Naive thymus-derived CD4-positive, alpha-beta T cell (primary cell): Measurements from ENCODE around the gene XYLB. TPM values are rescaled to one million over a fixed set of nuclear protein-coding genes. Genes with fewer than 3 reads are reported as not detected.
"Not testable (repeated sequence)": the region's sequence is repeated elsewhere in the genome, so short reads cannot be mapped to it uniquely, and the experiment has no call there.

Source experiments
- ATAC-seq: fragments of 150-1000 bp; cut with Tn5 transposase; 2 replicates; pipeline ENCODE4 v1.10.0; 2021; ENCODE audit warnings: mild to moderate bottlenecking, moderate library complexity
- CTCF ChIA-PET: fragments of 350-600 bp; sonication (Branson Sonifier 250); formaldehyde crosslinking; loops from one replicate; lab custom pipeline; 2021; ENCODE audit warnings: antibody characterized with exemption; lab: Charles Lee
- POLR2A ChIA-PET: fragments of 350-600 bp; sonication (Branson Sonifier 250); formaldehyde crosslinking; loops from one replicate; lab custom pipeline; 2021; ENCODE audit warnings: antibody characterized with exemption, inconsistent platforms; lab: Charles Lee
- DNase-seq, 9 donors: peaks; one replicate each; pipeline versions ENCODE4 v3.0.0 to v3.0.0-alpha.2; 2020 to 2022; ENCODE audit warnings: mixed read lengths in 1 of 9
- H3K27ac ChIP-seq: one replicate; pipeline ENCODE4 v1.7.0; 2013; ENCODE audit warnings: mild to moderate bottlenecking, low read depth, low read length, moderate library complexity
- H3K27me3 ChIP-seq, 2 donors: one replicate each; pipeline ENCODE4 v1.7.0; 2013; ENCODE audit warnings: low read length in 2 of 2, mild to moderate bottlenecking in 2 of 2, moderate library complexity in 2 of 2; ENCODE audit not compliant: control insufficient read depth in 2 of 2, insufficient read depth in 2 of 2
- H3K36me3 ChIP-seq, 3 experiments: 1 replicate in 2 of 3; 2 replicates in 1 of 3; pipeline ENCODE4 v1.7.0; 2013; ENCODE audit warnings: low read length in 3 of 3, mild to moderate bottlenecking in 3 of 3, moderate library complexity in 1 of 3; ENCODE audit not compliant: insufficient read depth in 3 of 3, control insufficient read depth in 2 of 3
- H3K4me1 ChIP-seq, 2 donors: one replicate each; pipeline ENCODE4 v1.7.0; 2013; ENCODE audit warnings: low read length in 2 of 2, mild to moderate bottlenecking in 2 of 2, moderate library complexity in 1 of 2; ENCODE audit not compliant: control insufficient read depth in 2 of 2, insufficient read depth in 2 of 2
- H3K4me3 ChIP-seq: 2 replicates; pipeline ENCODE4 v1.7.0; 2013; ENCODE audit warnings: mild to moderate bottlenecking, low read length
- H3K9me3 ChIP-seq, 3 experiments: 1 replicate in 2 of 3; 2 replicates in 1 of 3; pipeline ENCODE4 v1.7.0; 2013; ENCODE audit warnings: low read length in 3 of 3; ENCODE audit not compliant: control insufficient read depth in 2 of 3
- H3K27ac Mint-ChIP-seq, 9 donors: one replicate each; pipeline ENCODE4 v1.8.0; 2020 to 2022; ENCODE audit warnings: mixed read lengths in 9 of 9, mild to moderate bottlenecking in 8 of 9, moderate library complexity in 5 of 9, inconsistent platforms in 2 of 9
- H3K27me3 Mint-ChIP-seq, 5 donors: one replicate each; pipeline ENCODE4 v1.8.0; 2021 to 2022; ENCODE audit warnings: mixed read lengths in 5 of 5, mild to moderate bottlenecking in 1 of 5
- H3K36me3 Mint-ChIP-seq, 5 donors: one replicate each; pipeline ENCODE4 v1.8.0; 2020 to 2022; ENCODE audit warnings: mixed read lengths in 5 of 5, mild to moderate bottlenecking in 3 of 5, inconsistent platforms in 1 of 5
- H3K4me1 Mint-ChIP-seq, 7 donors: one replicate each; pipeline ENCODE4 v1.8.0; 2020 to 2022; ENCODE audit warnings: mixed read lengths in 7 of 7, mild to moderate bottlenecking in 3 of 7, inconsistent platforms in 1 of 7
- H3K4me3 Mint-ChIP-seq, 10 donors: one replicate each; pipeline ENCODE4 v1.8.0; 2020 to 2022; ENCODE audit warnings: mild to moderate bottlenecking in 10 of 10, mixed read lengths in 10 of 10, moderate library complexity in 6 of 10, inconsistent platforms in 2 of 10
- H3K9me3 Mint-ChIP-seq, 11 donors: one replicate each; pipeline ENCODE4 v1.8.0; 2020 to 2022; ENCODE audit warnings: mixed read lengths in 11 of 11, mild to moderate bottlenecking in 4 of 11, inconsistent platforms in 1 of 11, moderate library complexity in 1 of 11
- intact Hi-C, 2 donors: fragments of 100-400 bp; cut with micrococcal nuclease; formaldehyde crosslinking; loops; one replicate each; pipeline ENCODE4 v1.15.1; 2023
- polyA plus RNA-seq, 2 donors: library from polyadenylated mRNA; unstranded; fragments of 300-500 nt; fragmentation: Illumina TruSeq; gene quantifications; one replicate each; pipeline ENCODE4 v1.2.3, GENCODE V29; 2021
- total RNA-seq, 6 experiments: library from RNA in 5 of 6; stranded (reverse) in 5 of 6; gene quantifications; 1 replicate in 5 of 6; 2 replicates in 1 of 6; pipeline ENCODE4 v1.2.3 and lab custom pipeline; 2021 to 2026

Gene XYLB
- total and polyA plus RNA-seq, 7 experiments from 2014 or later = 0.37 to 6.7 (median 2.0) TPM

- Mint-ChIP-seq H3K27ac (no peak overlapping the region), H3K4me3 (no peak overlapping the region), H3K27me3 (no peaks in the 10 kb centered on the region), H3K36me3 (peaks cover 0 to 35% (median 24%) of the 10 kb centered on the region in 5 donors), H3K4me1 (no peaks in the 10 kb centered on the region), H3K9me3 (peaks cover 0 to 2% (median 0%) of the 10 kb centered on the region in 11 donors)
- no peaks in the 10 kb centered on the region for H3K27me3 ChIP-seq
- no peaks in the 10 kb centered on the region for H3K4me1 ChIP-seq
- intact Hi-C loops = no loop called here
- H3K9me3 ChIP-seq = no peaks in the 10 kb centered on the region
- DNase-seq (no peak), ATAC-seq (no peak)
- POLR2A ChIA-PET = no interaction called here
- CTCF ChIA-PET = no interaction called here
- H3K27ac ChIP-seq = no peak overlapping the region
- H3K36me3 ChIP-seq = no peaks in the 10 kb centered on the region
- H3K4me3 ChIP-seq = no peak overlapping the region
These were observed 50.7 kb downstream of the XYLB start for GRCh38 chr3:38397320-38397719.

- Mint-ChIP-seq H3K27ac (peak overlapping the region in 1 of 9 donors; percentile 31), H3K4me1 (no peaks in the 10 kb centered on the region), H3K36me3 (peaks cover 4 to 35% (median 30%) of the 10 kb centered on the region in 5 donors), H3K27me3 (no peaks in the 10 kb centered on the region), H3K9me3 (peaks cover 0 to 4% (median 0%) of the 10 kb centered on the region in 11 donors), H3K4me3 (no peak overlapping the region)
- Histone ChIP-seq H3K4me3 (no peak overlapping the region), H3K4me1 (no peaks in the 10 kb centered on the region), H3K27ac (no peak overlapping the region), H3K9me3 (no peaks in the 10 kb centered on the region), H3K27me3 (no peaks in the 10 kb centered on the region), H3K36me3 (no peaks in the 10 kb centered on the region)
- ATAC-seq = no peak
- ChIA-PET CTCF (no interaction called here), POLR2A (no interaction called here)
- DNase-seq = no peak
- intact Hi-C loops = no loop called here
These were observed 54.8 kb downstream of the XYLB start for GRCh38 chr3:38401246-38401962.

GRCh38 chr3:38404286-38404685, 57.7 kb downstream of the XYLB start:
- no peaks in the 10 kb centered on the region for H3K27me3 ChIP-seq
- ChIA-PET POLR2A (no interaction called here), CTCF (interaction anchor here (0.6 kb wide), 1 partner anchor 428 kb away, joined by 5 read pairs; no protein-coding TSS in a partner anchor)
- Mint-ChIP-seq H3K9me3 (peaks cover 0 to 4% (median 0%) of the 10 kb centered on the region in 11 donors), H3K4me3 (no peak overlapping the region), H3K36me3 (peaks cover 0 to 19% (median 15%) of the 10 kb centered on the region in 5 donors), H3K27me3 (no peaks in the 10 kb centered on the region), H3K4me1 (no peaks in the 10 kb centered on the region), H3K27ac (no peak overlapping the region)
- H3K9me3 ChIP-seq = no peaks in the 10 kb centered on the region
- H3K27ac ChIP-seq = no peak overlapping the region
- intact Hi-C loops = no loop called here
- no peak overlapping the region for H3K4me3 ChIP-seq
- H3K4me1 ChIP-seq = no peaks in the 10 kb centered on the region
- DNase-seq (no peak), ATAC-seq (no peak)
- H3K36me3 ChIP-seq = no peaks in the 10 kb centered on the region

- CTCF ChIA-PET = no interaction called here
- intact Hi-C loops = no loop called here
- H3K4me3 Mint-ChIP-seq = no peak overlapping the region
- no peaks in the 10 kb centered on the region for H3K9me3 ChIP-seq
- no peaks in the 10 kb centered on the region for H3K4me1 ChIP-seq
- H3K9me3 Mint-ChIP-seq = peaks cover 0 to 6% (median 0%) of the 10 kb centered on the region in 11 donors
- no peaks in the 10 kb centered on the region for H3K27me3 ChIP-seq
- POLR2A ChIA-PET = no interaction called here
- no peak overlapping the region for H3K27ac Mint-ChIP-seq
- H3K4me3 ChIP-seq = no peak overlapping the region
- peaks cover 0 to 1% (median 0%) of the 10 kb centered on the region in 7 donors for H3K4me1 Mint-ChIP-seq
- H3K27ac ChIP-seq = no peak overlapping the region
- H3K27me3 Mint-ChIP-seq = peaks cover 0 to 5% (median 0%) of the 10 kb centered on the region in 5 donors
- DNase-seq (no peak), ATAC-seq (no peak)
- peaks cover 0 to 14% (median 0%) of the 10 kb centered on the region in 5 donors for H3K36me3 Mint-ChIP-seq
- no peaks in the 10 kb centered on the region for H3K36me3 ChIP-seq
These were observed 65.0 kb downstream of the XYLB start for GRCh38 chr3:38411591-38411990.

- H3K27me3 Mint-ChIP-seq, H3K9me3 Mint-ChIP-seq, H3K4me3 ChIP-seq, H3K27me3 ChIP-seq, CTCF ChIA-PET, H3K9me3 ChIP-seq, H3K36me3 Mint-ChIP-seq, H3K36me3 ChIP-seq, ATAC-seq: not testable (repeated sequence)
- Mint-ChIP-seq H3K4me3 (peak overlapping the region in 8 of 10 donors; percentile 8 to 87 (median 56)), H3K4me1 (peaks cover 8 to 45% (median 32%) of the 10 kb centered on the region in 7 donors), H3K27ac (peak overlapping the region in 8 of 9 donors; percentile 11 to 95 (median 74))
- intact Hi-C loops = loop anchor here (2.0 to 10.0 kb wide), 3 partner anchors 34 to 48 kb away; no protein-coding TSS in a partner anchor
- POLR2A ChIA-PET = interaction anchor here (1.1 kb wide), 1 partner anchor 256 kb away, joined by 4 read pairs; the partner anchor contains the start of gene OXSR1
- Histone ChIP-seq H3K4me1 (peaks cover 7 to 16% of the 10 kb centered on the region in 2 donors), H3K27ac (peak overlapping the region; percentile 16)
- peak in 1 of 9 donors; percentile 25 for DNase-seq
These were observed 74.2 kb downstream of the XYLB start for GRCh38 chr3:38420758-38421157.

GRCh38 chr3:38421679-38422336, 75.2 kb downstream of the XYLB start:
- CTCF ChIA-PET = no interaction called here
- H3K36me3 ChIP-seq = no peaks in the 10 kb centered on the region
- intact Hi-C loops = loop anchor here (2.0 to 10.0 kb wide), 3 partner anchors 33 to 50 kb away; no protein-coding TSS in a partner anchor
- H3K27me3 ChIP-seq = no peaks in the 10 kb centered on the region
- H3K4me1 ChIP-seq = peaks cover 8 to 25% of the 10 kb centered on the region in 2 donors
- peaks cover 8 to 56% (median 42%) of the 10 kb centered on the region in 7 donors for H3K4me1 Mint-ChIP-seq
- H3K9me3 ChIP-seq = no peaks in the 10 kb centered on the region
- POLR2A ChIA-PET = interaction anchor here (1.1 kb wide), 1 partner anchor 257 kb away, joined by 4 read pairs; the partner anchor contains the start of gene OXSR1
- no peak for DNase-seq
- H3K27me3 Mint-ChIP-seq = peaks cover 0 to under 1% (median 0%) of the 10 kb centered on the region in 5 donors
- H3K27ac ChIP-seq = peak overlapping the region; percentile 16
- H3K4me3 Mint-ChIP-seq = peak overlapping the region in 9 of 10 donors; percentile 15 to 87 (median 62)
- no peak for ATAC-seq
- H3K9me3 Mint-ChIP-seq = peaks cover 0 to 2% (median 0%) of the 10 kb centered on the region in 11 donors
- H3K27ac Mint-ChIP-seq = peak overlapping the region in 6 of 9 donors; percentile 51 to 95 (median 79)
- H3K4me3 ChIP-seq = no peak overlapping the region
- peaks cover 0 to 10% (median 0%) of the 10 kb centered on the region in 5 donors for H3K36me3 Mint-ChIP-seq
